MM.1S (cell line): ENCODE data around the gene RAB43.

Experiments used
- DNase-seq: peaks from one replicate; pipeline ENCODE4 v3.0.0-alpha.2; 2015
- H2AFZ ChIP-seq: fragments of 300-600 bp; sonication (generic); 2 replicates; pipeline ENCODE4 v1.6.0; 2016; ENCODE audit warnings: antibody characterized with exemption, low read length
- H3F3A ChIP-seq: fragments of 300-600 bp; sonication (generic); 2 replicates; pipeline ENCODE4 v1.6.1; 2016; ENCODE audit warnings: mild to moderate bottlenecking, antibody characterized with exemption, low read length, moderate library complexity, mixed read lengths; ENCODE audit not compliant: insufficient read depth
- H3K27ac ChIP-seq: fragments of 300-600 bp; sonication (generic); 2 replicates; pipeline ENCODE4 v1.5.1; 2016; ENCODE audit warnings: mild to moderate bottlenecking, low read length
- H3K27me3 ChIP-seq: fragments of 300-600 bp; sonication (generic); replicated peaks from 2 replicates; pipeline ENCODE4 v1.6.0; 2016; ENCODE audit warnings: low read length; ENCODE audit not compliant: insufficient read depth
- H3K36me3 ChIP-seq: fragments of 300-600 bp; sonication (generic); replicated peaks from 2 replicates; pipeline ENCODE4 v1.6.1; 2016; ENCODE audit warnings: mild to moderate bottlenecking, low read length, mixed read lengths; ENCODE audit not compliant: insufficient read depth
- H3K4me1 ChIP-seq: fragments of 300-600 bp; sonication (generic); 2 replicates; pipeline ENCODE4 v1.6.1; 2016; ENCODE audit warnings: low read length, mixed read lengths
- H3K4me2 ChIP-seq: fragments of 300-600 bp; sonication (generic); 2 replicates; pipeline ENCODE4 v1.6.0; 2016; ENCODE audit warnings: low read depth, low read length
- H3K4me3 ChIP-seq: fragments of 300-600 bp; sonication (generic); 2 replicates; pipeline ENCODE4 v1.5.1; 2016; ENCODE audit warnings: low read length, mixed read lengths
- H3K79me2 ChIP-seq: fragments of 300-600 bp; sonication (generic); 2 replicates; pipeline ENCODE4 v1.6.1; 2016; ENCODE audit warnings: mixed run types, low read length, mixed read lengths
- H3K9ac ChIP-seq: fragments of 300-600 bp; sonication (generic); 2 replicates; pipeline ENCODE4 v1.6.1; 2016; ENCODE audit warnings: low read length, mixed read lengths
- H3K9me2 ChIP-seq: fragments of 300-600 bp; sonication (generic); replicated peaks from 2 replicates; pipeline ENCODE4 v1.6.1; 2016; ENCODE audit warnings: mild to moderate bottlenecking, low read length, mixed read lengths; ENCODE audit not compliant: insufficient read depth
- H3K9me3 ChIP-seq: fragments of 300-600 bp; sonication (generic); replicated peaks from 2 replicates; pipeline ENCODE4 v1.6.1; 2016; ENCODE audit warnings: mild to moderate bottlenecking, low read length, mixed read lengths; ENCODE audit not compliant: insufficient read depth
- H4K20me1 ChIP-seq: fragments of 300-600 bp; sonication (generic); 2 replicates; pipeline ENCODE4 v1.6.1; 2016; ENCODE audit warnings: mild to moderate bottlenecking, low read length, moderate library complexity, mixed read lengths; ENCODE audit not compliant: insufficient read depth
- CTCF ChIP-seq: fragments of 300-600 bp; sonication (generic); IDR thresholded peaks from 2 replicates; pipeline ENCODE4 v1.5.1; 2016; ENCODE audit warnings: antibody characterized with exemption, low read length, mixed read lengths
- EZH2 ChIP-seq: fragments of 300-600 bp; sonication (generic); optimal IDR thresholded peaks from 2 replicates; pipeline ENCODE3; 2017; ENCODE audit warnings: low read depth, mild to moderate bottlenecking, antibody characterized with exemption, low read length, mixed read lengths
- EZH2phosphoT487 ChIP-seq: fragments of 300-600 bp; sonication (generic); IDR thresholded peaks from 2 replicates; pipeline ENCODE4 v1.6.1; 2018; ENCODE audit warnings: antibody characterized with exemption, low read length

The RAB43 gene

GRCh38 chr3:129162729-129163579 lies 41.4 kb upstream of the RAB43 start:
- no peak for DNase-seq
- H3K9me2 ChIP-seq: no peaks in the 10 kb centered on the region
- H3K27me3 ChIP-seq: no peaks in the 10 kb centered on the region
- peak overlapping the region; percentile 87; the same call in 1 of the 2 replicates for H3K9ac ChIP-seq
- peaks cover 14% of the 10 kb centered on the region for H3K4me1 ChIP-seq
- peaks cover 27% of the 10 kb centered on the region for H3K79me2 ChIP-seq
- H3K4me2 ChIP-seq: peak overlapping the region; percentile 86
- TF ChIP-seq EZH2 (no peak), CTCF (peak; percentile 40), EZH2phosphoT487 (no peak)
- H3F3A ChIP-seq: peaks cover 35% of the 10 kb centered on the region
- no peaks in the 10 kb centered on the region for H3K9me3 ChIP-seq
- H2AFZ ChIP-seq: no peak overlapping the region
- H4K20me1 ChIP-seq: no peaks in the 10 kb centered on the region; the same call in 1 of the 2 replicates
- peaks cover 12% of the 10 kb centered on the region; the same call in 1 of the 2 replicates for H3K36me3 ChIP-seq
- peak overlapping the region; percentile 91; the same call in 1 of the 2 replicates for H3K27ac ChIP-seq
- peak overlapping the region; percentile 78 for H3K4me3 ChIP-seq

GRCh38 chr3:129161860-129162271 lies 40.3 kb upstream of the RAB43 start:
- DNase-seq: peak; percentile 45
- peaks cover 27% of the 10 kb centered on the region for H3F3A ChIP-seq
- H3K9me2 ChIP-seq: no peaks in the 10 kb centered on the region
- H3K4me3 ChIP-seq: peak overlapping the region; percentile 78
- peaks cover 22% of the 10 kb centered on the region for H3K79me2 ChIP-seq
- H3K9ac ChIP-seq: peak overlapping the region; percentile 87
- peaks cover 5% of the 10 kb centered on the region; the same call in 1 of the 2 replicates for H3K36me3 ChIP-seq
- no peak for TF ChIP-seq EZH2
- no peak for TF ChIP-seq EZH2phosphoT487
- no peak for TF ChIP-seq CTCF
- peak overlapping the region; percentile 71 for H2AFZ ChIP-seq
- peak overlapping the region; percentile 86 for H3K4me2 ChIP-seq
- no peaks in the 10 kb centered on the region for H4K20me1 ChIP-seq
- H3K27me3 ChIP-seq: no peaks in the 10 kb centered on the region
- H3K27ac ChIP-seq: peak overlapping the region; percentile 91
- peaks cover 14% of the 10 kb centered on the region for H3K4me1 ChIP-seq
- no peaks in the 10 kb centered on the region for H3K9me3 ChIP-seq

GRCh38 chr3:129160891-129161859 lies 39.6 kb upstream of the RAB43 start, which contains the start of gene ISY1:
TSS of gene ISY1 (minus strand) at chr3:129161063. CDS start at chr3:129160975, 88 bp downstream.
- TF ChIP-seq CTCF (peak; percentile 80), EZH2 (no peak)
- peaks cover 22% of the 10 kb centered on the region for H3K79me2 ChIP-seq
- no peaks in the 10 kb centered on the region for H3K9me2 ChIP-seq
- H3K27ac ChIP-seq: peak within 1 kb of the TSS; percentile 91
- no peaks in the 10 kb centered on the region for H3K27me3 ChIP-seq
- H3K9me3 ChIP-seq: no peaks in the 10 kb centered on the region
- H2AFZ ChIP-seq: peak within 1 kb of the TSS; percentile 86
- H4K20me1 ChIP-seq: no peaks in the 10 kb centered on the region
- H3K4me2 ChIP-seq: peak within 1 kb of the TSS; percentile 86
- peaks cover 9% of the 10 kb centered on the region; the same call in 1 of the 2 replicates for H3K36me3 ChIP-seq
- peak within 1 kb of the TSS; percentile 78 for H3K4me3 ChIP-seq
- H3K4me1 ChIP-seq: peaks cover 14% of the 10 kb centered on the region
- peaks cover 27% of the 10 kb centered on the region for H3F3A ChIP-seq
- peak within 1 kb of the TSS; percentile 87 for H3K9ac ChIP-seq
- peak; percentile 95 for DNase-seq
